ENCODE measurements around the gene GALNT2.
A peak's percentile ranks its signal among the peaks of the same experiment; 100 is the strongest.

The GALNT2 gene

DNA sequence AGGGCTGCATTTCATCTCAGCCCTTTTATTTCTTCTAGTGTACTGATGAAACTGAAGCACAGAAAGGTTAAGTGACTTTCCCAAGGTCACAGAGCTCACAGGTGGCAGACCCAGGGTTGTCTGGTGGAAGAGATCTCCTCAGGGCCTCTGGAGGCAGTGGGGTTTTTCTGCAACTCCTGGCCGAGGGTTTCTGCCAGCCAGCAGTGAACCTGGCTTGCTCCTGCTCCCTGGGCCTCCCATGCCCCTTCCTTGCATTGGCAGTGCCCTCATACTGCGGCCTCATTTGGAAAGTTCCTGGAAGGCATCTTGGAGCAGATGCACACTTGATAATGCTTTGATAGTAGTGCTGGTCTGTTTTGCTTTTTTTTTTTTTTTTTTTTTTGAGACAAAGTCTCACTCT lies 7.7 kb downstream of the GALNT2 start:
- no peaks in the 10 kb centered on the region for H3K36me3 ChIP-seq (ENCODE audit: insufficient read depth, low read length)
- H3K27me3 ChIP-seq (ENCODE audit: control insufficient read depth, insufficient read depth, low read length) = no peaks in the 10 kb centered on the region
- no peak overlapping the region for H3K4me3 ChIP-seq (ENCODE audit: low read length)
- H3K9ac ChIP-seq (ENCODE audit: low read depth, low read length) = no peak overlapping the region
- H3K4me1 ChIP-seq (ENCODE audit: control insufficient read depth, insufficient read depth, low read length) = peaks cover 58% of the 10 kb centered on the region
- H3K4me2 ChIP-seq (ENCODE audit: low read length) = no peak overlapping the region
- H3K9me3 ChIP-seq (replicated peaks; ENCODE audit: low read length) = no peaks in the 10 kb centered on the region

GRCh38 chr1:230076121-230076520 lies 9.1 kb downstream of the GALNT2 start:
- H3K4me2 ChIP-seq (ENCODE audit: low read length) = no peak overlapping the region
- no peaks in the 10 kb centered on the region for H3K9me3 ChIP-seq (replicated peaks; ENCODE audit: low read length)
- H3K27me3 ChIP-seq (ENCODE audit: control insufficient read depth, insufficient read depth, low read length) = no peaks in the 10 kb centered on the region
- peaks cover 57% of the 10 kb centered on the region for H3K4me1 ChIP-seq (ENCODE audit: control insufficient read depth, insufficient read depth, low read length)
- no peak overlapping the region for H3K9ac ChIP-seq (ENCODE audit: low read depth, low read length)
- no peak overlapping the region for H3K4me3 ChIP-seq (ENCODE audit: low read length)
- no peaks in the 10 kb centered on the region for H3K36me3 ChIP-seq (ENCODE audit: insufficient read depth, low read length)

DNA sequence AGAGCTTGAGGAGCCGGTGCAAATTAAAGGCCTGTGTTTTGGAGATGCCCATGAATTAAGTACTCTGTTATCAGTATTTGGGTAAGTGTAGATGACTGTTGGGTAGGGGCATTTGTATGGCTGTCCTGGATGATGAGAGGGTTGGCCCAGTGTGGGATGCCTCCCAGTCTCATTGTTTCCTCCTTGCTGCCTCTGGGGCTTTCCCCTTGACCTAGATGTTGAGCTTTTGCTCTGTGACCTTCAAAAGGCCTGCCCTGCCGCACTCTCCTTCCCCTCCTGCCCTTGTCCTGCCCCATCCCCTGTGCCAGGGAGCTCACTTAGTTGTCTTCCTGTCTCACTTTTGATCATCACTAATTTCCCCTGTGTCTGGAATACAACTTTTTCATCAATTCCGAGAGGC lies 10.0 kb downstream of the GALNT2 start:
- H3K4me3 ChIP-seq (ENCODE audit: low read length) = no peak overlapping the region
- H3K9ac ChIP-seq (ENCODE audit: low read depth, low read length) = no peak overlapping the region
- peak overlapping the region; percentile 32 for H3K4me2 ChIP-seq (ENCODE audit: low read length)
- no peaks in the 10 kb centered on the region for H3K9me3 ChIP-seq (replicated peaks; ENCODE audit: low read length)
- H3K36me3 ChIP-seq (ENCODE audit: insufficient read depth, low read length) = peaks cover 5% of the 10 kb centered on the region
- H3K4me1 ChIP-seq (ENCODE audit: control insufficient read depth, insufficient read depth, low read length) = peaks cover 57% of the 10 kb centered on the region
- no peaks in the 10 kb centered on the region for H3K27me3 ChIP-seq (ENCODE audit: control insufficient read depth, insufficient read depth, low read length)

DNA sequence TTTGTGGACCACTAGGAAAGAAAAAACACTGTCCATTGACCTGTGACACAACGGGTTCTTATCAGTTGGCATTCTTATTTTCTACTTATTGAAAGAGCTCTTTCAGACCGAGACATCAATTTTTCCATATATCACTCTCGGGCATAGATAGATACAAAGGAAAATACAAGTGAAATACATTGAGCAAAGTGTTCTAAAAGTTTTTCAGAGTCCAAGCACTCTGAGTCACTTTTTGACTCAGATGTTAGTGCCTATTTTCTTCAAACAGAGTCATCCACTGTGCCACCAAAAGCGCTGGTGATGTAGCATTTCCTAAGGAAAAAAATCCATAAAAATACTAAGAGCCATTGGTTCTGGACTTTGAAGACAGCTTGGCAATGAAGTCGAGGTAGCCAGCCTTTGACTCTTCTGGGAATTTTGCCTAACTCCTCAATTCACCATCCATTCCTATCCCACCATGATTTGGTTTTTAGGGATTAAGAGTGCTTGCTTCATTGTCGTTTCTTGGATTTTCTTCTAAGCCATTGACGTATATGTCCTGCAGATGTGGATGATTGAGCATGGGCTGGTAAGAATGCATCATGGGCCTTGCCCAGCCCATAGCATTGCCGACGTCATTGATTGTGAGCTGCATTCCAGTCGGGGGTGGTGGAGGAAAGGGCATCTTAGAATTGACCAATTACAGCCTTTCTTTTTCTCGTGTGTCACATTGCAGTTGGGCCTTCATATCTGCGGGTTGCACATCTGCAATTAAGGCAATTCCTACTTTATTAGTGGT lies 10.6 kb downstream of the GALNT2 start:
- Histone ChIP-seq H3K36me3 (ENCODE audit: insufficient read depth, low read length) (peaks cover 5% of the 10 kb centered on the region), H3K9me3 (replicated peaks; ENCODE audit: low read length) (no peaks in the 10 kb centered on the region), H3K27me3 (ENCODE audit: control insufficient read depth, insufficient read depth, low read length) (no peaks in the 10 kb centered on the region), H3K4me3 (ENCODE audit: low read length) (no peak overlapping the region), H3K9ac (ENCODE audit: low read depth, low read length) (no peak overlapping the region), H3K4me2 (ENCODE audit: low read length) (peak overlapping the region; percentile 32), H3K4me1 (ENCODE audit: control insufficient read depth, insufficient read depth, low read length) (peaks cover 52% of the 10 kb centered on the region)

- Histone ChIP-seq H3K4me2 (ENCODE audit: low read length) (no peak overlapping the region), H3K9me3 (replicated peaks; ENCODE audit: low read length) (no peaks in the 10 kb centered on the region), H3K4me3 (ENCODE audit: low read length) (no peak overlapping the region), H3K9ac (ENCODE audit: low read depth, low read length) (no peak overlapping the region), H3K27me3 (ENCODE audit: control insufficient read depth, insufficient read depth, low read length) (no peaks in the 10 kb centered on the region), H3K4me1 (ENCODE audit: control insufficient read depth, insufficient read depth, low read length) (peaks cover 50% of the 10 kb centered on the region), H3K36me3 (ENCODE audit: insufficient read depth, low read length) (peaks cover 5% of the 10 kb centered on the region)
Measured at GRCh38 chr1:230079199-230080024, 12.4 kb downstream of the GALNT2 start.

DNA sequence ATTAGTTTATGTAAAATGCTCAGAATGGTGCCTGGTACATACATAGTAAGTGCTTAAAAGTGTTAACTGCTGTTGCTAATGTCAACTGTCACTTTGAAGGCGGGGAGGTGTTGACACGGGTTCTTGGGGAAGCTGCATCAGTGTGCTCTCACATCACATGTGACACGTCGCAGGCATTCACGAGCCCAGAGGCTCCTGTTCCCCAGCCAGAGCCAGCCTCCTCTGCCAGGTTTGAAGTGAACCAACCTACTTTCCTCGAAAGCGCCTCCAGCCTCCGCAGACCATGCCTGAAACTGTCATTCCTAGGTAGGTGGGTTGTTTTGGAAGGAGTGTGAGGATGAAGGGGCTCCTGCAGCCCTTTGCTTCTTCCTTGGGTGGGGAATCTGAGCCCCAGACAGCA lies 13.8 kb downstream of the GALNT2 start:
- H3K4me3 ChIP-seq (ENCODE audit: low read length) = no peak overlapping the region
- H3K9ac ChIP-seq (ENCODE audit: low read depth, low read length) = no peak overlapping the region
- H3K27me3 ChIP-seq (ENCODE audit: control insufficient read depth, insufficient read depth, low read length) = no peaks in the 10 kb centered on the region
- H3K4me1 ChIP-seq (ENCODE audit: control insufficient read depth, insufficient read depth, low read length) = peaks cover 61% of the 10 kb centered on the region
- peaks cover 5% of the 10 kb centered on the region for H3K36me3 ChIP-seq (ENCODE audit: insufficient read depth, low read length)
- H3K4me2 ChIP-seq (ENCODE audit: low read length) = no peak overlapping the region
- H3K9me3 ChIP-seq (replicated peaks; ENCODE audit: low read length) = no peaks in the 10 kb centered on the region

DNA sequence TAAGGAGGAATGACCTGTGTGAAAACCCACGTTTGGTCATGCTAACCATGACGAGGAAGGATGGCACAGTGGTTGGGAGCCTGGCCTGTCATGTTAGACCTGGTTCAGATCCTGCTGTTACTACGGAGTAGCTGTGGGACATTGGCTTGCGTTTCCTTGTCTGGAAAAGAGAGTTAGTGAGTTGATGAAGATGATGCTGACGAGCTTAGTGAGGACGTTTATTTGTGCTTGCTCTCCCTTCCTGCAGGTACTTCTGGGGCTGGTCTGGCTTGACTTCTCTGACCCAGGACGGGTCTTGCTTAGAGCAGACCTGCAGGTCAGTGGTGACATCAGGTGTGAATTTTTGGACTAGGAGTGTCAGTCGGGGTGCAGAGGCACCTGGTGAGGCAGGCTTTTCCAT lies 14.7 kb downstream of the GALNT2 start:
- H3K9me3 ChIP-seq (replicated peaks; ENCODE audit: low read length) = no peaks in the 10 kb centered on the region
- H3K27me3 ChIP-seq (ENCODE audit: control insufficient read depth, insufficient read depth, low read length) = no peaks in the 10 kb centered on the region
- H3K9ac ChIP-seq (ENCODE audit: low read depth, low read length) = no peak overlapping the region
- H3K36me3 ChIP-seq (ENCODE audit: insufficient read depth, low read length) = peaks cover 5% of the 10 kb centered on the region
- H3K4me3 ChIP-seq (ENCODE audit: low read length) = no peak overlapping the region
- no peak overlapping the region for H3K4me2 ChIP-seq (ENCODE audit: low read length)
- H3K4me1 ChIP-seq (ENCODE audit: control insufficient read depth, insufficient read depth, low read length) = peaks cover 66% of the 10 kb centered on the region

- H3K9me3 ChIP-seq (replicated peaks; ENCODE audit: low read length) = no peaks in the 10 kb centered on the region
- H3K27me3 ChIP-seq (ENCODE audit: control insufficient read depth, insufficient read depth, low read length) = no peaks in the 10 kb centered on the region
- no peak overlapping the region for H3K4me2 ChIP-seq (ENCODE audit: low read length)
- H3K36me3 ChIP-seq (ENCODE audit: insufficient read depth, low read length) = peaks cover 5% of the 10 kb centered on the region
- peaks cover 66% of the 10 kb centered on the region for H3K4me1 ChIP-seq (ENCODE audit: control insufficient read depth, insufficient read depth, low read length)
- H3K4me3 ChIP-seq (ENCODE audit: low read length) = no peak overlapping the region
- H3K9ac ChIP-seq (ENCODE audit: low read depth, low read length) = no peak overlapping the region
Measured at GRCh38 chr1:230082211-230082610, 15.2 kb downstream of the GALNT2 start.

DNA sequence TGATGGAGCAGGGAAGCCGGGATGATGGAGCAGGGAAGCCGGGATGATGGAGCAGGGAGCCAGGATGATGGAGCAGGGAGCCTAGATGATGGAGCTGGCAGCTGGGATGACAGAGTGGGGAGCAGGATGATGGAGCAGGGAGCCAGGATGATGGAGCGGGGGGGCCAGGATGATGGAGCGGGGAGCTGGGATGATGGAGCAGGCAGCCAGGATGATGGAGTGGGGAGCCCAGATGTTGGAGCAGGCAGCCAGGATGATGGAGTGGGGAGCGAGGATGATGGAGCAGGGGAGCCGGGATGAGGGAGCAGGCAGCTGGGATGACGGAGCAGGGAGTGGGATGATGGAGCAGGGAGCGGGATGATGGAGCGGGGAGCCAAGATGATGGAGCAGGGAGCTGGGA lies 16.0 kb downstream of the GALNT2 start:
- Histone ChIP-seq H3K4me2 (ENCODE audit: low read length) (no peak overlapping the region), H3K9me3 (replicated peaks; ENCODE audit: low read length) (no peaks in the 10 kb centered on the region), H3K4me1 (ENCODE audit: control insufficient read depth, insufficient read depth, low read length) (peaks cover 66% of the 10 kb centered on the region), H3K27me3 (ENCODE audit: control insufficient read depth, insufficient read depth, low read length) (no peaks in the 10 kb centered on the region), H3K36me3 (ENCODE audit: insufficient read depth, low read length) (peaks cover 5% of the 10 kb centered on the region), H3K9ac (ENCODE audit: low read depth, low read length) (no peak overlapping the region), H3K4me3 (ENCODE audit: low read length) (no peak overlapping the region)

DNA sequence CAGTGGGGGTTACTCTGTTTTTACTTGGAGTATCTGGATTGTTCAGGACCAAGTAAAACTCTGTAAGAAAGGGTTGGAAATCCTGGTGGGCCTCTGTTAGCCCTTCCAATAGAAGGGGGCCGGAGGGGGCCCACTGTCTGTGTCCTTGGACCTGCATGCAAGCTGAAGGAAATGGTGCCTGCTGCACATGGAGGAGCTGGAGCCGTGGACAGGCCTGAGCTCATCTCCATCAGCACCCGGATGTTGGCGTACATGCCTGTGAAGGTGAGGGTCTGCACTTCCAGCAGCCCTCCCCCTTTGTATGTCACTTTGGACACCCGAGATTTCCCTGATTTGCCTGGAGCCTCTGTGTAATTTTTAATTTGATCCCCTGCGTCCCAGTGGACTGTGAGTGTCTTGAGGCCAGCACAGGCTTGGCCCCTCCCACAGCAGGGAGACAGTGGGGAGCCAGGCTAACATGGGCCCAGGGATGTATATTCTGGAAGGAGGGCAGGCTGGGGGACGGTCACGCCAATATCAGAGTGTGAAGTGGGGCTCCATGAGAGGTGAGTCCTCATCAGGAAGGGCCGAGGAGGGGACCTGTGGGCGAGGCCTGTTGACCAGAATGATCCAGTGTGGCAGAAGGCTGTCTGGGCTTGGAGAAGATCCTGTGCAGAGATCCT lies 16.8 kb downstream of the GALNT2 start:
- peaks cover 5% of the 10 kb centered on the region for H3K36me3 ChIP-seq (ENCODE audit: insufficient read depth, low read length)
- no peaks in the 10 kb centered on the region for H3K27me3 ChIP-seq (ENCODE audit: control insufficient read depth, insufficient read depth, low read length)
- H3K4me2 ChIP-seq (ENCODE audit: low read length) = peak overlapping the region; percentile 81
- peak overlapping the region; percentile 77 for H3K9ac ChIP-seq (ENCODE audit: low read depth, low read length)
- no peaks in the 10 kb centered on the region for H3K9me3 ChIP-seq (replicated peaks; ENCODE audit: low read length)
- H3K4me1 ChIP-seq (ENCODE audit: control insufficient read depth, insufficient read depth, low read length) = peaks cover 66% of the 10 kb centered on the region
- H3K4me3 ChIP-seq (ENCODE audit: low read length) = peak overlapping the region; percentile 49

GRCh38 chr1:230084408-230085177 lies 17.6 kb downstream of the GALNT2 start:
- H3K4me2 ChIP-seq (ENCODE audit: low read length) = peak overlapping the region; percentile 81
- H3K27me3 ChIP-seq (ENCODE audit: control insufficient read depth, insufficient read depth, low read length) = no peaks in the 10 kb centered on the region
- H3K36me3 ChIP-seq (ENCODE audit: insufficient read depth, low read length) = peaks cover 5% of the 10 kb centered on the region
- peak overlapping the region; percentile 49 for H3K4me3 ChIP-seq (ENCODE audit: low read length)
- H3K9me3 ChIP-seq (replicated peaks; ENCODE audit: low read length) = no peaks in the 10 kb centered on the region
- H3K4me1 ChIP-seq (ENCODE audit: control insufficient read depth, insufficient read depth, low read length) = peaks cover 62% of the 10 kb centered on the region
- peak overlapping the region; percentile 77 for H3K9ac ChIP-seq (ENCODE audit: low read depth, low read length)

Data from skeletal muscle satellite cell (primary cell).